Tibial nerve (tissue), 3 donors: ENCODE measurements around the gene RIMKLB.
"Not testable (repeated sequence)": the region's sequence is repeated elsewhere in the genome, so short reads cannot be mapped to it uniquely, and the experiment has no call there.

Experiments
- POLR2A ChIP-seq, 2 donors: fragments of 450-650 bp; IDR thresholded peaks; one replicate each; pipeline ENCODE4 v1.6.1; 2017; ENCODE audit warnings: antibody characterized with exemption in 2 of 2, mild to moderate bottlenecking in 2 of 2, moderate library complexity in 2 of 2
- TF ChIP-seq, protein P1 (sequence below), 5 experiments: fragments of 200-600 bp in 3 of 5; fragments of 450-650 bp in 2 of 5; sonication (generic) in 3 of 5; IDR thresholded peaks; one replicate each; pipeline ENCODE4 v1.5.1; 2016 to 2019; ENCODE audit warnings: antibody characterized with exemption in 5 of 5, mild to moderate bottlenecking in 3 of 5, moderate library complexity in 2 of 5

DNA sequence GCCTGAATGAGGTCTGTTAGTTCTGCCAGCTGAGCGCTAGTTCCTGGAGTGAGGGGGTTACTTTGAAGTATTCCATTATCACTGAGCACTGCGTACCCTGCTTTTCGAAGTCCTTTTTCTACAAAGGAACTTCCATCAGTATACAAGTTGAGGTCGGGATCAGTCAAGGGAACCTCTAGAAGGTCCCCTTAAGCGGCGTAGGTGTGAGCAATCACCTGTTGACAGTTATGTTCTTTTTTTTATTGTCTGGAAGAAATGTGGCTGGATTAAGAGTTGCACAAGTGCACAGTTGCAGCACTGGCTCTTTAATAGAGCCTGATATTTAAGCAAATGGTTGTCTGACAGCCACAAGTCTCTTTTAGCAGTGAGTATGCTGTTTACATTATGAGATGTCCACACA, 64.9 kb downstream of the RIMKLB start:
- TF ChIP-seq POLR2A (IDR thresholded peaks at IDR 0.05) = not testable (repeated sequence)
- TF ChIP-seq, protein P1, sequence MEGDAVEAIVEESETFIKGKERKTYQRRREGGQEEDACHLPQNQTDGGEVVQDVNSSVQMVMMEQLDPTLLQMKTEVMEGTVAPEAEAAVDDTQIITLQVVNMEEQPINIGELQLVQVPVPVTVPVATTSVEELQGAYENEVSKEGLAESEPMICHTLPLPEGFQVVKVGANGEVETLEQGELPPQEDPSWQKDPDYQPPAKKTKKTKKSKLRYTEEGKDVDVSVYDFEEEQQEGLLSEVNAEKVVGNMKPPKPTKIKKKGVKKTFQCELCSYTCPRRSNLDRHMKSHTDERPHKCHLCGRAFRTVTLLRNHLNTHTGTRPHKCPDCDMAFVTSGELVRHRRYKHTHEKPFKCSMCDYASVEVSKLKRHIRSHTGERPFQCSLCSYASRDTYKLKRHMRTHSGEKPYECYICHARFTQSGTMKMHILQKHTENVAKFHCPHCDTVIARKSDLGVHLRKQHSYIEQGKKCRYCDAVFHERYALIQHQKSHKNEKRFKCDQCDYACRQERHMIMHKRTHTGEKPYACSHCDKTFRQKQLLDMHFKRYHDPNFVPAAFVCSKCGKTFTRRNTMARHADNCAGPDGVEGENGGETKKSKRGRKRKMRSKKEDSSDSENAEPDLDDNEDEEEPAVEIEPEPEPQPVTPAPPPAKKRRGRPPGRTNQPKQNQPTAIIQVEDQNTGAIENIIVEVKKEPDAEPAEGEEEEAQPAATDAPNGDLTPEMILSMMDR (IDR thresholded peaks at IDR 0.05) = not testable (repeated sequence)
